Ectodermal cell (in vitro differentiated cells): Measurements from ENCODE around the gene URM1.

Experiments
- H3K27ac ChIP-seq: 2 replicates; pipeline ENCODE4 v1.7.0; 2013; ENCODE audit warnings: mild to moderate bottlenecking, low read depth, low read length; ENCODE audit not compliant: insufficient read depth, poor library complexity, severe bottlenecking
- H3K27me3 ChIP-seq: 2 replicates; pipeline ENCODE4 v1.7.0; 2013; ENCODE audit warnings: mild to moderate bottlenecking, low read length; ENCODE audit not compliant: insufficient read depth, control insufficient read depth, poor library complexity, severe bottlenecking
- H3K36me3 ChIP-seq: one replicate; pipeline ENCODE4 v1.7.0; 2013; ENCODE audit warnings: low read length; ENCODE audit not compliant: control insufficient read depth, insufficient read depth
- H3K4me1 ChIP-seq: one replicate; pipeline ENCODE4 v1.7.0; 2013; ENCODE audit warnings: low read length; ENCODE audit not compliant: control insufficient read depth, insufficient read depth
- H3K4me3 ChIP-seq: 2 replicates; pipeline ENCODE4 v1.7.0; 2013; ENCODE audit warnings: low read depth, low read length, control low read depth; ENCODE audit not compliant: insufficient read depth
- H3K9me3 ChIP-seq: 2 replicates; pipeline ENCODE4 v1.7.0; 2013; ENCODE audit warnings: mild to moderate bottlenecking, low read length, moderate library complexity; ENCODE audit not compliant: control insufficient read depth
- WGBS, 2 experiments: methylation state at CpG; one replicate each; pipeline ENCODE4 v1.1.7; 2013; ENCODE audit warnings: missing lambda C conversion rate in 2 of 2; 5-methylcytosine and 5-hydroxymethylcytosine counted together

The URM1 gene

GRCh38 chr9:128349125-128349524 lies 22.0 kb upstream of the URM1 start:
- peaks cover 29% of the 10 kb centered on the region for H3K36me3 ChIP-seq
- no peaks in the 10 kb centered on the region for H3K4me1 ChIP-seq
- no peak overlapping the region for H3K4me3 ChIP-seq
- no peak overlapping the region for H3K27ac ChIP-seq
- 90 to 95% methylated on average over 2 of the region's 2 CpGs for WGBS, 2 experiments
- H3K27me3 ChIP-seq = no peaks in the 10 kb centered on the region
- H3K9me3 ChIP-seq = no peaks in the 10 kb centered on the region

- Histone ChIP-seq H3K9me3 (no peaks in the 10 kb centered on the region), H3K36me3 (peaks cover 28% of the 10 kb centered on the region), H3K27me3 (no peaks in the 10 kb centered on the region), H3K4me1 (no peaks in the 10 kb centered on the region), H3K27ac (no peak overlapping the region), H3K4me3 (no peak overlapping the region)
- 91 to 95% methylated on average over 6 of the region's 6 CpGs for WGBS, 2 experiments
Measured at GRCh38 chr9:128349772-128350171, 21.4 kb upstream of the URM1 start.

- H3K27me3 ChIP-seq = no peaks in the 10 kb centered on the region
- peaks cover 9% of the 10 kb centered on the region for H3K36me3 ChIP-seq
- H3K4me3 ChIP-seq = no peak overlapping the region
- H3K27ac ChIP-seq = no peak overlapping the region
- WGBS, 2 experiments = 96% methylated on average over 19 of the region's 19 CpGs
- no peaks in the 10 kb centered on the region for H3K9me3 ChIP-seq
- H3K4me1 ChIP-seq = no peaks in the 10 kb centered on the region
Measured at GRCh38 chr9:128355451-128355850, 15.7 kb upstream of the URM1 start.

- H3K27ac ChIP-seq = no peak overlapping the region
- 90 to 95% methylated on average over 8 of the region's 8 CpGs for WGBS, 2 experiments
- H3K9me3 ChIP-seq = no peaks in the 10 kb centered on the region
- H3K4me3 ChIP-seq = no peak overlapping the region
- H3K27me3 ChIP-seq = peaks cover 8% of the 10 kb centered on the region
- peaks cover 3% of the 10 kb centered on the region for H3K36me3 ChIP-seq
- peaks cover 6% of the 10 kb centered on the region for H3K4me1 ChIP-seq
Measured at GRCh38 chr9:128358090-128358489, 13.1 kb upstream of the URM1 start.

GRCh38 chr9:128358861-128359260 lies 12.3 kb upstream of the URM1 start:
- 95 to 96% methylated on average over 4 of the region's 4 CpGs for WGBS, 2 experiments
- Histone ChIP-seq H3K36me3 (peaks cover 3% of the 10 kb centered on the region), H3K27ac (no peak overlapping the region), H3K27me3 (peaks cover 16% of the 10 kb centered on the region), H3K4me1 (peaks cover 8% of the 10 kb centered on the region), H3K4me3 (no peak overlapping the region), H3K9me3 (no peaks in the 10 kb centered on the region)

- Histone ChIP-seq H3K4me3 (no peak overlapping the region), H3K27ac (no peak overlapping the region), H3K36me3 (no peaks in the 10 kb centered on the region), H3K27me3 (peaks cover 21% of the 10 kb centered on the region), H3K9me3 (no peaks in the 10 kb centered on the region), H3K4me1 (peaks cover 25% of the 10 kb centered on the region)
- WGBS, 2 experiments = 64 to 83% methylated on average over 2 of the region's 2 CpGs
Measured at GRCh38 chr9:128360826-128361225, 10.3 kb upstream of the URM1 start.

- Histone ChIP-seq H3K27me3 (peaks cover 21% of the 10 kb centered on the region), H3K27ac (no peak overlapping the region)
- 70 to 73% methylated on average over 14 of the region's 14 CpGs for whole genome bisulfite sequencing, 2 experiments
Measured at GRCh38 chr9:128361296-128361985, 9.7 kb upstream of the URM1 start.

GRCh38 chr9:128361986-128362646 lies 9.1 kb upstream of the URM1 start:
- H3K27me3 ChIP-seq = peaks cover 27% of the 10 kb centered on the region
- peaks cover 26% of the 10 kb centered on the region for H3K4me1 ChIP-seq
- no peaks in the 10 kb centered on the region for H3K9me3 ChIP-seq
- no peaks in the 10 kb centered on the region for H3K36me3 ChIP-seq
- H3K4me3 ChIP-seq = no peak overlapping the region
- no peak overlapping the region for H3K27ac ChIP-seq
- WGBS, 2 experiments = 23 to 24% methylated on average over 20 of the region's 20 CpGs

More at GRCh38 chr9:128361296-128361985, 9.7 kb upstream of the URM1 start:
- H3K4me3 ChIP-seq = no peak overlapping the region
- H3K4me1 ChIP-seq = peaks cover 26% of the 10 kb centered on the region
- H3K9me3 ChIP-seq = no peaks in the 10 kb centered on the region
- no peaks in the 10 kb centered on the region for H3K36me3 ChIP-seq

GRCh38 chr9:128362774-128363173 lies 8.4 kb upstream of the URM1 start:
- H3K9me3 ChIP-seq = no peaks in the 10 kb centered on the region
- peaks cover 34% of the 10 kb centered on the region for H3K27me3 ChIP-seq
- no peak overlapping the region for H3K4me3 ChIP-seq
- no peak overlapping the region for H3K27ac ChIP-seq
- H3K4me1 ChIP-seq = peaks cover 26% of the 10 kb centered on the region
- 92 to 98% methylated on average over 3 of the region's 3 CpGs for WGBS, 2 experiments
- no peaks in the 10 kb centered on the region for H3K36me3 ChIP-seq

- 43 to 47% methylated on average over 4 of the region's 4 CpGs for WGBS, 2 experiments
- H3K36me3 ChIP-seq = no peaks in the 10 kb centered on the region
- H3K9me3 ChIP-seq = no peaks in the 10 kb centered on the region
- peak overlapping the region; percentile 99 for H3K27ac ChIP-seq
- peaks cover 35% of the 10 kb centered on the region for H3K27me3 ChIP-seq
- H3K4me3 ChIP-seq = no peak overlapping the region
- H3K4me1 ChIP-seq = peaks cover 31% of the 10 kb centered on the region
Measured at GRCh38 chr9:128365525-128365924, 5.6 kb upstream of the URM1 start.
